ENCODE measurements around the gene GPX8.

GRCh38 chr5:55159763-55160492 lies at the start of gene GPX8:
- no peak for TF ChIP-seq SPI1 (IDR thresholded peaks at IDR 0.05; ENCODE audit: borderline replicate concordance, insufficient read depth, low read depth, low read length)
- TF ChIP-seq RFX5 (IDR thresholded peaks at IDR 0.05; ENCODE audit: low read depth, low read length), result no peak
- no peak for TF ChIP-seq EED (IDR thresholded peaks at IDR 0.05; ENCODE audit: low read depth)
- TF ChIP-seq PKNOX1 (IDR thresholded peaks at IDR 0.05), result no peak
- no peak for TF ChIP-seq SRF (IDR thresholded peaks at IDR 0.05; ENCODE audit: low read depth in 2 of 2, low read length in 2 of 2)
- no peak for TF ChIP-seq ATF3 (IDR thresholded peaks at IDR 0.05; ENCODE audit: borderline replicate concordance, extremely low read depth, low read depth, low read length)

All from GM12878 (cell line).